Karpas-422 (cell line): ENCODE measurements around the gene C14orf132. TPM values are rescaled to one million over a fixed set of nuclear protein-coding genes. Genes with fewer than 3 reads are reported as not detected.
A peak's percentile ranks its signal among the peaks of the same experiment; 100 is the strongest.

Experiments
- DNase-seq: peaks from one replicate; pipeline ENCODE4 v3.0.0-alpha.2; 2015
- H2AFZ ChIP-seq: fragments of 200-600 bp; sonication (generic); 2 replicates; pipeline ENCODE4 v1.6.1; 2014; ENCODE audit warnings: antibody characterized with exemption, low read length, mixed read lengths
- H3K27ac ChIP-seq: fragments of 200-600 bp; sonication (generic); 2 replicates; pipeline ENCODE4 v1.5.1; 2014; ENCODE audit warnings: mild to moderate bottlenecking, low read length, moderate library complexity
- H3K27me3 ChIP-seq: fragments of 200-600 bp; sonication (generic); 2 replicates; pipeline ENCODE4 v1.6.1; 2014; ENCODE audit warnings: low read length, mixed read lengths
- H3K36me3 ChIP-seq: fragments of 200-600 bp; sonication (generic); 2 replicates; pipeline ENCODE4 v1.6.1; 2014; ENCODE audit warnings: low read length, mixed read lengths; ENCODE audit not compliant: insufficient read depth
- H3K4me1 ChIP-seq: fragments of 200-600 bp; sonication (generic); 2 replicates; pipeline ENCODE4 v1.6.1; 2014; ENCODE audit warnings: mild to moderate bottlenecking, low read length, mixed read lengths
- H3K4me2 ChIP-seq: fragments of 200-600 bp; sonication (generic); 2 replicates; pipeline ENCODE4 v1.6.1; 2014; ENCODE audit warnings: low read length, low read depth, mild to moderate bottlenecking; ENCODE audit not compliant: poor library complexity, severe bottlenecking
- H3K4me3 ChIP-seq: fragments of 200-600 bp; sonication (generic); 2 replicates; pipeline ENCODE4 v1.5.1; 2014; ENCODE audit warnings: mild to moderate bottlenecking, antibody characterized with exemption, low read length, mixed read lengths
- H3K79me2 ChIP-seq: fragments of 200-600 bp; sonication (generic); 2 replicates; pipeline ENCODE4 v1.6.1; 2014; ENCODE audit warnings: mild to moderate bottlenecking, low read length, mixed read lengths
- H3K9ac ChIP-seq: fragments of 200-600 bp; sonication (generic); 2 replicates; pipeline ENCODE4 v1.6.0; 2014; ENCODE audit warnings: low read length
- H3K9me2 ChIP-seq: fragments of 200-600 bp; sonication (generic), shearing (Covaris generic); replicated peaks from 2 replicates; pipeline ENCODE4 v1.6.0; 2014; ENCODE audit warnings: mild to moderate bottlenecking, low read length, moderate library complexity; ENCODE audit not compliant: insufficient read depth
- H3K9me3 ChIP-seq: fragments of 300-700, 200-600 bp; sonication (generic); 2 replicates; pipeline ENCODE4 v1.6.1; 2014; ENCODE audit warnings: low read length, mixed read lengths
- H4K20me1 ChIP-seq: fragments of 200-600 bp; sonication (generic); 2 replicates; pipeline ENCODE4 v1.6.1; 2014; ENCODE audit warnings: mild to moderate bottlenecking, antibody characterized with exemption, low read length, low read depth; ENCODE audit not compliant: insufficient read depth
- total RNA-seq: library from RNA; depleted of rRNA; stranded (reverse); fragments of >200 nt; shearing (Covaris generic); gene quantifications from 2 replicates; pipeline ENCODE4 v1.2.3, GENCODE V29; 2014; ENCODE audit warnings: low replicate concordance

C14orf132 gene
- total RNA-seq, 1 experiment from 2014 or later: 0.07 TPM

- no peak overlapping the region for H3K9ac ChIP-seq
- H3K9me2 ChIP-seq: no peaks in the 10 kb centered on the region
- H4K20me1 ChIP-seq: no peaks in the 10 kb centered on the region
- H3K4me1 ChIP-seq: no peaks in the 10 kb centered on the region; the same call in 1 of the 2 replicates
- H3K9me3 ChIP-seq: no peaks in the 10 kb centered on the region
- no peaks in the 10 kb centered on the region; the same call in 1 of the 2 replicates for H3K27me3 ChIP-seq
- H2AFZ ChIP-seq: no peak overlapping the region
- H3K79me2 ChIP-seq: no peaks in the 10 kb centered on the region
- no peaks in the 10 kb centered on the region for H3K36me3 ChIP-seq
- H3K27ac ChIP-seq: no peak overlapping the region
- H3K4me3 ChIP-seq: no peak overlapping the region
- no peak overlapping the region for H3K4me2 ChIP-seq
- no peak for DNase-seq
Observed at GRCh38 chr14:96031691-96032090, 7.5 kb upstream of the C14orf132 start.

- no peak overlapping the region for H3K27ac ChIP-seq
- no peak for DNase-seq
- H2AFZ ChIP-seq: no peak overlapping the region
- no peak overlapping the region for H3K9ac ChIP-seq
- H3K4me2 ChIP-seq: no peak overlapping the region
- H3K27me3 ChIP-seq: no peaks in the 10 kb centered on the region; the same call in 1 of the 2 replicates
- no peaks in the 10 kb centered on the region for H3K9me3 ChIP-seq
- peaks cover 9% of the 10 kb centered on the region; the same call in 1 of the 2 replicates for H3K4me1 ChIP-seq
- H3K4me3 ChIP-seq: no peak overlapping the region
- no peaks in the 10 kb centered on the region for H3K36me3 ChIP-seq
- no peaks in the 10 kb centered on the region for H3K79me2 ChIP-seq
- H3K9me2 ChIP-seq: no peaks in the 10 kb centered on the region
- H4K20me1 ChIP-seq: no peaks in the 10 kb centered on the region
Observed at GRCh38 chr14:96035456-96035855, 3.7 kb upstream of the C14orf132 start.

GRCh38 chr14:96037891-96038557 is 1.1 kb upstream of the C14orf132 start:
- DNase-seq: no peak
- Histone ChIP-seq H3K9me2 (no peaks in the 10 kb centered on the region), H3K9ac (no peak overlapping the region), H4K20me1 (no peaks in the 10 kb centered on the region), H3K4me3 (no peak overlapping the region), H3K4me1 (peaks cover 9% of the 10 kb centered on the region; the same call in 1 of the 2 replicates), H3K4me2 (no peak overlapping the region), H3K27me3 (no peaks in the 10 kb centered on the region), H3K9me3 (no peaks in the 10 kb centered on the region), H2AFZ (no peak overlapping the region), H3K79me2 (no peaks in the 10 kb centered on the region), H3K27ac (no peak overlapping the region), H3K36me3 (no peaks in the 10 kb centered on the region)

- Histone ChIP-seq H3K9me2 (no peaks in the 10 kb centered on the region), H3K79me2 (no peaks in the 10 kb centered on the region), H3K4me1 (peaks cover 9% of the 10 kb centered on the region; the same call in 1 of the 2 replicates), H3K27ac (no peak overlapping the region), H3K36me3 (no peaks in the 10 kb centered on the region), H3K27me3 (no peaks in the 10 kb centered on the region), H3K4me3 (no peak overlapping the region), H3K4me2 (no peak overlapping the region), H4K20me1 (no peaks in the 10 kb centered on the region), H2AFZ (no peak overlapping the region), H3K9ac (no peak overlapping the region), H3K9me3 (no peaks in the 10 kb centered on the region)
- DNase-seq: peak; percentile 66
Observed at GRCh38 chr14:96038558-96038919, 623 bp upstream of the C14orf132 start.

GRCh38 chr14:96039633-96040311 is 610 bp downstream of the C14orf132 start:
- no peak overlapping the region for H2AFZ ChIP-seq

GRCh38 chr14:96040828-96041371 is 1.7 kb downstream of the C14orf132 start:
- Histone ChIP-seq H3K36me3 (no peaks in the 10 kb centered on the region), H3K79me2 (no peaks in the 10 kb centered on the region), H4K20me1 (no peaks in the 10 kb centered on the region), H3K4me3 (no peak overlapping the region), H3K9me3 (no peaks in the 10 kb centered on the region), H3K27ac (no peak overlapping the region), H3K9ac (no peak overlapping the region), H3K27me3 (no peaks in the 10 kb centered on the region), H3K9me2 (no peaks in the 10 kb centered on the region), H3K4me2 (no peak overlapping the region), H2AFZ (no peak overlapping the region), H3K4me1 (peaks cover 24% of the 10 kb centered on the region)
- DNase-seq: no peak

More at GRCh38 chr14:96039633-96040311, 610 bp downstream of the C14orf132 start:
- H4K20me1 ChIP-seq: no peaks in the 10 kb centered on the region
- H3K4me1 ChIP-seq: peaks cover 21% of the 10 kb centered on the region
- H3K36me3 ChIP-seq: no peaks in the 10 kb centered on the region
- H3K9ac ChIP-seq: no peak overlapping the region
- no peaks in the 10 kb centered on the region for H3K79me2 ChIP-seq
- H3K4me2 ChIP-seq: no peak overlapping the region
- no peak overlapping the region for H3K27ac ChIP-seq
- no peak overlapping the region for H3K4me3 ChIP-seq
- no peaks in the 10 kb centered on the region for H3K27me3 ChIP-seq
- no peak for DNase-seq
- H3K9me2 ChIP-seq: no peaks in the 10 kb centered on the region
- H3K9me3 ChIP-seq: no peaks in the 10 kb centered on the region

- Histone ChIP-seq H3K4me3 (no peak overlapping the region), H3K27me3 (no peaks in the 10 kb centered on the region), H3K4me1 (peaks cover 34% of the 10 kb centered on the region)
Observed at GRCh38 chr14:96042248-96042930, 3.2 kb downstream of the C14orf132 start.

GRCh38 chr14:96046630-96047029 is 7.5 kb downstream of the C14orf132 start:
- H3K4me3 ChIP-seq: no peak overlapping the region
- no peaks in the 10 kb centered on the region for H3K36me3 ChIP-seq
- peaks cover 45% of the 10 kb centered on the region for H3K4me1 ChIP-seq

More at GRCh38 chr14:96042248-96042930, 3.2 kb downstream of the C14orf132 start:
- H3K79me2 ChIP-seq: no peaks in the 10 kb centered on the region
- H3K9ac ChIP-seq: no peak overlapping the region
- DNase-seq: peak; percentile 52
- H3K36me3 ChIP-seq: no peaks in the 10 kb centered on the region
- no peak overlapping the region for H2AFZ ChIP-seq
- H3K9me3 ChIP-seq: no peaks in the 10 kb centered on the region
- H4K20me1 ChIP-seq: no peaks in the 10 kb centered on the region
- no peak overlapping the region for H3K4me2 ChIP-seq
- no peak overlapping the region for H3K27ac ChIP-seq
- no peaks in the 10 kb centered on the region for H3K9me2 ChIP-seq

More at GRCh38 chr14:96046630-96047029, 7.5 kb downstream of the C14orf132 start:
- Histone ChIP-seq H3K4me2 (peak overlapping the region; percentile 15), H3K9me3 (no peaks in the 10 kb centered on the region), H3K27ac (no peak overlapping the region), H2AFZ (no peak overlapping the region), H4K20me1 (no peaks in the 10 kb centered on the region), H3K79me2 (no peaks in the 10 kb centered on the region), H3K9me2 (no peaks in the 10 kb centered on the region), H3K9ac (no peak overlapping the region), H3K27me3 (no peaks in the 10 kb centered on the region)
- DNase-seq: peak; percentile 76
